ENCODE measurements around the gene ZBTB3. TPM values are rescaled to one million over a fixed set of nuclear protein-coding genes. Genes with fewer than 3 reads are reported as not detected.

ZBTB3 gene
- total and polyA plus RNA-seq, 2 of the 13 experiments (the other 11 are each of a cell fraction or from before 2014, with no cell fraction given): 3.4 to 5.2 TPM

GRCh38 chr11:62727165-62727871 is 26.6 kb downstream of the ZBTB3 start, which contains the start of gene HNRNPUL2 (continued):
- TF ChIP-seq, protein P1, sequence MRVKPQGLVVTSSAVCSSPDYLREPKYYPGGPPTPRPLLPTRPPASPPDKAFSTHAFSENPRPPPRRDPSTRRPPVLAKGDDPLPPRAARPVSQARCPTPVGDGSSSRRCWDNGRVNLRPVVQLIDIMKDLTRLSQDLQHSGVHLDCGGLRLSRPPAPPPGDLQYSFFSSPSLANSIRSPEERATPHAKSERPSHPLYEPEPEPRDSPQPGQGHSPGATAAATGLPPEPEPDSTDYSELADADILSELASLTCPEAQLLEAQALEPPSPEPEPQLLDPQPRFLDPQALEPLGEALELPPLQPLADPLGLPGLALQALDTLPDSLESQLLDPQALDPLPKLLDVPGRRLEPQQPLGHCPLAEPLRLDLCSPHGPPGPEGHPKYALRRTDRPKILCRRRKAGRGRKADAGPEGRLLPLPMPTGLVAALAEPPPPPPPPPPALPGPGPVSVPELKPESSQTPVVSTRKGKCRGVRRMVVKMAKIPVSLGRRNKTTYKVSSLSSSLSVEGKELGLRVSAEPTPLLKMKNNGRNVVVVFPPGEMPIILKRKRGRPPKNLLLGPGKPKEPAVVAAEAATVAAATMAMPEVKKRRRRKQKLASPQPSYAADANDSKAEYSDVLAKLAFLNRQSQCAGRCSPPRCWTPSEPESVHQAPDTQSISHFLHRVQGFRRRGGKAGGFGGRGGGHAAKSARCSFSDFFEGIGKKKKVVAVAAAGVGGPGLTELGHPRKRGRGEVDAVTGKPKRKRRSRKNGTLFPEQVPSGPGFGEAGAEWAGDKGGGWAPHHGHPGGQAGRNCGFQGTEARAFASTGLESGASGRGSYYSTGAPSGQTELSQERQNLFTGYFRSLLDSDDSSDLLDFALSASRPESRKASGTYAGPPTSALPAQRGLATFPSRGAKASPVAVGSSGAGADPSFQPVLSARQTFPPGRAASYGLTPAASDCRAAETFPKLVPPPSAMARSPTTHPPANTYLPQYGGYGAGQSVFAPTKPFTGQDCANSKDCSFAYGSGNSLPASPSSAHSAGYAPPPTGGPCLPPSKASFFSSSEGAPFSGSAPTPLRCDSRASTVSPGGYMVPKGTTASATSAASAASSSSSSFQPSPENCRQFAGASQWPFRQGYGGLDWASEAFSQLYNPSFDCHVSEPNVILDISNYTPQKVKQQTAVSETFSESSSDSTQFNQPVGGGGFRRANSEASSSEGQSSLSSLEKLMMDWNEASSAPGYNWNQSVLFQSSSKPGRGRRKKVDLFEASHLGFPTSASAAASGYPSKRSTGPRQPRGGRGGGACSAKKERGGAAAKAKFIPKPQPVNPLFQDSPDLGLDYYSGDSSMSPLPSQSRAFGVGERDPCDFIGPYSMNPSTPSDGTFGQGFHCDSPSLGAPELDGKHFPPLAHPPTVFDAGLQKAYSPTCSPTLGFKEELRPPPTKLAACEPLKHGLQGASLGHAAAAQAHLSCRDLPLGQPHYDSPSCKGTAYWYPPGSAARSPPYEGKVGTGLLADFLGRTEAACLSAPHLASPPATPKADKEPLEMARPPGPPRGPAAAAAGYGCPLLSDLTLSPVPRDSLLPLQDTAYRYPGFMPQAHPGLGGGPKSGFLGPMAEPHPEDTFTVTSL (CRISPR knock-in tag; IDR thresholded peaks at IDR 0.05; ENCODE audit: borderline replicate concordance): no peak; the same call in 1 of the 2 replicates
- TF ChIP-seq GPN1 (CRISPR knock-in tag; IDR thresholded peaks at IDR 0.05; ENCODE audit: borderline replicate concordance): 0 out of 2 replicates have a peak, but pooled peaks have one; percentile 17
- TF ChIP-seq, protein P2, sequence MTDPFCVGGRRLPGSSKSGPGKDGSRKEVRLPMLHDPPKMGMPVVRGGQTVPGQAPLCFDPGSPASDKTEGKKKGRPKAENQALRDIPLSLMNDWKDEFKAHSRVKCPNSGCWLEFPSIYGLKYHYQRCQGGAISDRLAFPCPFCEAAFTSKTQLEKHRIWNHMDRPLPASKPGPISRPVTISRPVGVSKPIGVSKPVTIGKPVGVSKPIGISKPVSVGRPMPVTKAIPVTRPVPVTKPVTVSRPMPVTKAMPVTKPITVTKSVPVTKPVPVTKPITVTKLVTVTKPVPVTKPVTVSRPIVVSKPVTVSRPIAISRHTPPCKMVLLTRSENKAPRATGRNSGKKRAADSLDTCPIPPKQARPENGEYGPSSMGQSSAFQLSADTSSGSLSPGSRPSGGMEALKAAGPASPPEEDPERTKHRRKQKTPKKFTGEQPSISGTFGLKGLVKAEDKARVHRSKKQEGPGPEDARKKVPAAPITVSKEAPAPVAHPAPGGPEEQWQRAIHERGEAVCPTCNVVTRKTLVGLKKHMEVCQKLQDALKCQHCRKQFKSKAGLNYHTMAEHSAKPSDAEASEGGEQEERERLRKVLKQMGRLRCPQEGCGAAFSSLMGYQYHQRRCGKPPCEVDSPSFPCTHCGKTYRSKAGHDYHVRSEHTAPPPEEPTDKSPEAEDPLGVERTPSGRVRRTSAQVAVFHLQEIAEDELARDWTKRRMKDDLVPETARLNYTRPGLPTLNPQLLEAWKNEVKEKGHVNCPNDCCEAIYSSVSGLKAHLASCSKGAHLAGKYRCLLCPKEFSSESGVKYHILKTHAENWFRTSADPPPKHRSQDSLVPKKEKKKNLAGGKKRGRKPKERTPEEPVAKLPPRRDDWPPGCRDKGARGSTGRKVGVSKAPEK (CRISPR knock-in tag; IDR thresholded peaks at IDR 0.05; ENCODE audit: borderline replicate concordance): no peak
- peak; percentile 74; the same call in 1 of the 2 replicates for TF ChIP-seq ZFP41 (CRISPR knock-in tag; IDR thresholded peaks at IDR 0.05; ENCODE audit: borderline replicate concordance)
- TF ChIP-seq ATF1 (CRISPR knock-in tag; IDR thresholded peaks at IDR 0.05): no peak
- no peak for TF ChIP-seq TEAD2 (CRISPR knock-in tag; IDR thresholded peaks at IDR 0.05)
- peak; percentile 68; the same call in 1 of the 2 replicates for TF ChIP-seq POGK (CRISPR knock-in tag; conservative IDR thresholded peaks at IDR 0.05)
- no peak for TF ChIP-seq TP53 (CRISPR knock-in tag; conservative IDR thresholded peaks at IDR 0.05)
- TF ChIP-seq ZNF567 (CRISPR knock-in tag; IDR thresholded peaks at IDR 0.05; ENCODE audit: borderline replicate concordance): 0 out of 2 replicates have a peak, but pooled peaks have one; percentile 71
- TF ChIP-seq ZSCAN30 (CRISPR knock-in tag; IDR thresholded peaks at IDR 0.05): no peak
- no peak for TF ChIP-seq NFIB (CRISPR knock-in tag; IDR thresholded peaks at IDR 0.05; ENCODE audit: borderline replicate concordance)
- no peak for TF ChIP-seq MED8 (CRISPR knock-in tag; IDR thresholded peaks at IDR 0.05; ENCODE audit: insufficient replicate concordance)
- peak; percentile 72 for TF ChIP-seq ZNF605 (CRISPR knock-in tag; IDR thresholded peaks at IDR 0.05)
- no peak for TF ChIP-seq HDAC6 (IDR thresholded peaks at IDR 0.05; ENCODE audit: low read depth, low read length)
- peak; percentile 89 for TF ChIP-seq MEIS2 (CRISPR knock-in tag; IDR thresholded peaks at IDR 0.05)
- no peak for TF ChIP-seq ATF7 (IDR thresholded peaks at IDR 0.05)
- no peak for TF ChIP-seq ATF7 (CRISPR knock-in tag; IDR thresholded peaks at IDR 0.05)
- peak; percentile 84; the same call in 1 of the 2 replicates for TF ChIP-seq KLF6 (CRISPR knock-in tag; IDR thresholded peaks at IDR 0.05)
- no peak for TF ChIP-seq HOXA9 (CRISPR knock-in tag; IDR thresholded peaks at IDR 0.05; ENCODE audit: borderline replicate concordance)
- TF ChIP-seq ZNF652 (CRISPR knock-in tag; IDR thresholded peaks at IDR 0.05; ENCODE audit: borderline replicate concordance, low read depth): no peak
